ENCODE measurements around the gene CYGB. TPM values are rescaled to one million over a fixed set of nuclear protein-coding genes. Genes with fewer than 3 reads are reported as not detected.
A peak's percentile ranks its signal among the peaks of the same experiment; 100 is the strongest.

The CYGB gene
- total RNA-seq, 5 donors from 2014 or later (not counting 1 experiment from before 2014, with no cell fraction given) = 0.20 to 0.76 (median 0.65) TPM

DNA sequence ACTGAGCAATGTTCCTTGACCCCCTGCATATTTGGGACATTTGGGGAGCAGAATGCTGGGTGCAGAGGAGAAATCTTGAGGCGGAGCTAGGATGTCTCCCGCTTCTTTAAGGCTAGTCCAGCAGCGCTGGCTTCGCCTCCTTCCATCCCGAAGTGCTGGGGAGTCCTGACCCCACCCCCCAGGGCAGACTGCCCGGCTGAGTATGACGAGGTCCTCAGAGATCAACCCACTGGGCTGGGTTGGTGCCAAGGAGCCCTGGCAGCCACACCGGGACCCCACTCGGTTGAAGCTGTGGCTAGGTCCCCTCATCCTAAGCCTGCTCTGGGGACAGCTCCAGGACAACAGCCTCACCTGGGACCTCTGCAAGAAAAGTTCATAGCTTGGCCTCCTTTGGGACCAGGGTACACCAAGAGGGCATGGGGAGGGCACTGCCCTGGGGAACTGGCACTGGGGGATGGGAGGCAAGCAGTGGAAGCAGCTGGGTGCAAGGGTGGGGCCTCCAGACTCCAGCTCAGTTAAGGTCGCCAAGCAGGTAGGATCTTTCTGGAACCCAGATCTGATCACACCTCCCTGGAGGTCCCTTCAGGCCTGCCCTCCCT is 47.3 kb downstream of the CYGB start:
- ChIA-PET POLR2A (no interaction called here), CTCF (interaction anchor here in 1 of 2 donors (0.6 kb wide), 1 partner anchor 13 kb away, joined by 3 read pairs; no protein-coding TSS in a partner anchor)
- H3K4me3 Mint-ChIP-seq = no peak overlapping the region
- H3K4me1 ChIP-seq (ENCODE audit: control insufficient read depth in 1 of 2, extremely low read depth in 1 of 2, insufficient read depth in 2 of 2, low read length in 2 of 2) = peaks cover 11 to 65% of the 10 kb centered on the region in 2 experiments
- H3K9me3 Mint-ChIP-seq = no peaks in the 10 kb centered on the region
- WGBS (ENCODE audit: insufficient coverage) = 93% methylated on average over 10 of the region's 10 CpGs
- no peaks in the 10 kb centered on the region for H3K36me3 Mint-ChIP-seq
- no peak overlapping the region for H3K4me3 ChIP-seq (ENCODE audit: control insufficient read depth in 1 of 2, extremely low read depth in 1 of 2, low read length in 1 of 2)
- DNase-seq (no peak), ATAC-seq (replicated peaks in 1 of 4) (no peak)
- H3K9me3 ChIP-seq = no peaks in the 10 kb centered on the region
- no peaks in the 10 kb centered on the region for H3K27me3 Mint-ChIP-seq
- peaks cover 0 to 9% of the 10 kb centered on the region in 2 donors for H3K36me3 ChIP-seq (ENCODE audit: control insufficient read depth in 2 of 2, extremely low read depth in 1 of 2, insufficient read depth in 1 of 2, low read length in 1 of 2)
- peaks cover 28 to 55% (median 37%) of the 10 kb centered on the region in 3 donors for H3K4me1 Mint-ChIP-seq
- H3K27ac ChIP-seq (ENCODE audit: low read length) = no peak overlapping the region
- H3K27me3 ChIP-seq (replicated peaks in 1 of 2; ENCODE audit: control insufficient read depth in 2 of 2, extremely low read depth in 1 of 2, insufficient read depth in 2 of 2, low read length in 1 of 2) = no peaks in the 10 kb centered on the region
- no peak overlapping the region for H3K27ac Mint-ChIP-seq

DNA sequence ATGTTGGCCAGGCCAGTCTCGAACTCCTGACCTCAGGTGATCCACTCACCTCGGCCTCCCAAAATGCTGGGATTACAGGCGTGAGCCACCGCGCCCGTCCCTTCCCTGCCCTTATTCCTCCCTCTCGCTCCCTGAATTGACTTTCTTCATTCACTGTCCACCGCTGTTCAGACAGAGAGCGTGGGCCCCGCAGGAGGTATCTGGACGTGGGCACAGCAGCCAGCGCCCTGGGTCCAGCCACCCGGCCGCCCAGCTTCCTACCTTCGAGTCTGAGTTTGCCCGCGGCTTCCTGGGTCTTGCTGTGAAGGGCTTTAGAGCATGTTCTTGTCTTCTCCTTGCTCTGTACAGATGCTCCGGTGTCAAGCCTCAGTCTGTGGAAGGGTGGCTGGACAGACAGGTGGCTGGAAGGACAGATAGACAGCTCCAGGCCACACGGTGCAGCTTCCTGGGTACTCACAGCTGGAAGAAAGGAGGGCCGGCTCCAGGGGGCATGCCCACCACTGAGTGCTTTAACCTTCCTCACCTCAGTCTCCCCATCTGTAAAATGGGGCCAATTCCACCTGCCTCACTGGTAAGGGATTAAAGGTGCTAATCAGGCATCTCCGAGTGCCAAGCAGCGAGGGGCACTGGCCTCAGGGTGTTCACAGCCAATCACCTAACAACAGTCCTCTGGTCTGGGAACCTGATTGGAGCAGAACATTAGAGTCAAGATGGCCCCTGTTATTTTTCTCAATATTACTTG is 49.9 kb downstream of the CYGB start:
- Mint-ChIP-seq H3K4me1 (peaks cover 13 to 36% (median 23%) of the 10 kb centered on the region in 3 donors), H3K4me3 (no peak overlapping the region), H3K9me3 (no peaks in the 10 kb centered on the region), H3K27me3 (no peaks in the 10 kb centered on the region), H3K36me3 (peaks cover 5% of the 10 kb centered on the region), H3K27ac (no peak overlapping the region)
- no peak for DNase-seq
- Histone ChIP-seq H3K36me3 (ENCODE audit: control insufficient read depth in 2 of 2, extremely low read depth in 1 of 2, insufficient read depth in 1 of 2, low read length in 1 of 2) (peaks cover 0 to 5% of the 10 kb centered on the region in 2 donors), H3K9me3 (no peaks in the 10 kb centered on the region), H3K4me1 (ENCODE audit: control insufficient read depth in 1 of 2, extremely low read depth in 1 of 2, insufficient read depth in 2 of 2, low read length in 2 of 2) (peaks cover 8 to 39% of the 10 kb centered on the region in 2 experiments), H3K4me3 (ENCODE audit: control insufficient read depth in 1 of 2, extremely low read depth in 1 of 2, low read length in 1 of 2) (no peak overlapping the region), H3K27me3 (replicated peaks in 1 of 2; ENCODE audit: control insufficient read depth in 2 of 2, extremely low read depth in 1 of 2, insufficient read depth in 2 of 2, low read length in 1 of 2) (no peaks in the 10 kb centered on the region), H3K27ac (ENCODE audit: low read length) (no peak overlapping the region)
- 97% methylated on average over 19 of the region's 22 CpGs for WGBS (ENCODE audit: insufficient coverage)
- POLR2A ChIA-PET = no interaction called here
- CTCF ChIA-PET = interaction anchor here in 1 of 2 donors (0.6 kb wide), 1 partner anchor 178 kb away, joined by 3 read pairs; no protein-coding TSS in a partner anchor
- ATAC-seq (replicated peaks in 1 of 4) = no peak

DNA sequence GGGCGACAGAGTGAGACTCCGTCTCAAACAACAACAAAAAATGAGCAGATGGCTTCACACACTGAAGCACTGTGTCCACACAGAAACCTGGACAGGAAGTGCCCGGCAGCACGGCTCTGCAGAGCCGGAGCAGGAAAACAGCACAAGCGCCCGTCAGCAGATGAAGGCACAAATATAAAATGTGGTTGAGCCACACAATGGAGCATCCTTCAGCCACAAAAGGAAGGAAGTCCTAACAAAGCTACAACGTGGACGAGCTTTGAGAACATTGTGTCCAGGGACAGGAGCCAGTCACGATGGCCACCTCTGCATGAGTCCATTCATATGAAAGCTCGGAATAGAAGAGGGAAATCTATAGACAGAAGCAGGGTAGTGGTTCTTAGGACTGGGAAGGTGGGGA is 51.9 kb downstream of the CYGB start:
- WGBS (ENCODE audit: insufficient coverage) = 66% methylated on average over 9 of the region's 11 CpGs
- H3K4me1 Mint-ChIP-seq = peaks cover 5 to 22% (median 6%) of the 10 kb centered on the region in 3 donors
- H3K27ac Mint-ChIP-seq = no peak overlapping the region

DNA sequence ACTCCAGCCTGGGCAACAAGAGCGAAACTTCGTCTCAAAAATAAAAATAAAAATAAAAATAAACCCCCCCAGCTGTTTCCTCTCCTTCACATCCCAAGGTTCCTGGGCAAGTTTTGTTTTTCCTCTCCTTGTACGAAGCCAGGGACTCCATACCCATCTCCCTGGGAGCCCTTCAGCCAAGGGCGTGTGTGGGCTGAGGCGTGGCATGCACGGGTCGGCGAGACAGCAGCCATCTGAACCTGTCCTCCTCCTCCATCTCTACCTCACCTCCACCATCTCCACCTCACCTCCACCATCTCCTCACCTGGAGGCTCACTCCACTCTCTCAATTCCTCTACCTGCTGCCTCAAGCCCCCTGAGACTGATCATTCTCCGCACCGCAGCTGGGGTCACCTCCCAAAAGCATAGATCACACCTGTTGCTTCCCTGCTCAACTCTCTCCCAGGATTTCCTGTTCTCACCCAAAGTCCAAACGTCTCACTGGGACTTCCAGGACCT is 53.2 kb downstream of the CYGB start:
- Mint-ChIP-seq H3K27me3 (no peaks in the 10 kb centered on the region), H3K9me3 (no peaks in the 10 kb centered on the region), H3K36me3 (peaks cover 12% of the 10 kb centered on the region), H3K4me1 (peaks cover 3 to 16% (median 7%) of the 10 kb centered on the region in 3 donors), H3K4me3 (no peak overlapping the region), H3K27ac (peak overlapping the region in 1 of 2 donors; percentile 16)
- WGBS (ENCODE audit: insufficient coverage) = 88% methylated on average over 9 of the region's 11 CpGs
- Histone ChIP-seq H3K27ac (ENCODE audit: low read length) (no peak overlapping the region), H3K27me3 (replicated peaks in 1 of 2; ENCODE audit: control insufficient read depth in 2 of 2, extremely low read depth in 1 of 2, insufficient read depth in 2 of 2, low read length in 1 of 2) (no peaks in the 10 kb centered on the region), H3K9me3 (no peaks in the 10 kb centered on the region), H3K36me3 (ENCODE audit: control insufficient read depth in 2 of 2, extremely low read depth in 1 of 2, insufficient read depth in 1 of 2, low read length in 1 of 2) (peaks cover 0 to 15% of the 10 kb centered on the region in 2 donors), H3K4me3 (ENCODE audit: control insufficient read depth in 1 of 2, extremely low read depth in 1 of 2, low read length in 1 of 2) (no peak overlapping the region), H3K4me1 (ENCODE audit: control insufficient read depth in 1 of 2, extremely low read depth in 1 of 2, insufficient read depth in 2 of 2, low read length in 2 of 2) (peaks cover 0 to 13% of the 10 kb centered on the region in 2 experiments)
- POLR2A ChIA-PET = no interaction called here
- DNase-seq = no peak
- ATAC-seq (replicated peaks in 1 of 4) = no peak
- CTCF ChIA-PET = no interaction called here

More for the DNA sequence above, 51.9 kb downstream of the CYGB start:
- Histone ChIP-seq H3K36me3 (ENCODE audit: control insufficient read depth in 2 of 2, extremely low read depth in 1 of 2, insufficient read depth in 1 of 2, low read length in 1 of 2) (peaks cover 0 to 10% of the 10 kb centered on the region in 2 donors), H3K27me3 (replicated peaks in 1 of 2; ENCODE audit: control insufficient read depth in 2 of 2, extremely low read depth in 1 of 2, insufficient read depth in 2 of 2, low read length in 1 of 2) (no peaks in the 10 kb centered on the region), H3K4me3 (ENCODE audit: control insufficient read depth in 1 of 2, extremely low read depth in 1 of 2, low read length in 1 of 2) (no peak overlapping the region), H3K9me3 (no peaks in the 10 kb centered on the region), H3K27ac (ENCODE audit: low read length) (no peak overlapping the region), H3K4me1 (ENCODE audit: control insufficient read depth in 1 of 2, extremely low read depth in 1 of 2, insufficient read depth in 2 of 2, low read length in 2 of 2) (peaks cover 0 to 26% of the 10 kb centered on the region in 2 experiments)
- POLR2A ChIA-PET = interaction anchor here in 1 of 2 donors (0.6 kb wide), 1 partner anchor 37 kb away, joined by 8 read pairs; no protein-coding TSS in a partner anchor
- H3K36me3 Mint-ChIP-seq = peaks cover 9% of the 10 kb centered on the region
- no peaks in the 10 kb centered on the region for H3K9me3 Mint-ChIP-seq
- DNase-seq = no peak
- H3K27me3 Mint-ChIP-seq = no peaks in the 10 kb centered on the region
- CTCF ChIA-PET = interaction anchor here (0.6 kb wide), 2 partner anchors 135 to 1436 kb away, joined by 6 read pairs; no protein-coding TSS in a partner anchor
- no peak for ATAC-seq (replicated peaks in 1 of 4)
- H3K4me3 Mint-ChIP-seq = no peak overlapping the region

DNA sequence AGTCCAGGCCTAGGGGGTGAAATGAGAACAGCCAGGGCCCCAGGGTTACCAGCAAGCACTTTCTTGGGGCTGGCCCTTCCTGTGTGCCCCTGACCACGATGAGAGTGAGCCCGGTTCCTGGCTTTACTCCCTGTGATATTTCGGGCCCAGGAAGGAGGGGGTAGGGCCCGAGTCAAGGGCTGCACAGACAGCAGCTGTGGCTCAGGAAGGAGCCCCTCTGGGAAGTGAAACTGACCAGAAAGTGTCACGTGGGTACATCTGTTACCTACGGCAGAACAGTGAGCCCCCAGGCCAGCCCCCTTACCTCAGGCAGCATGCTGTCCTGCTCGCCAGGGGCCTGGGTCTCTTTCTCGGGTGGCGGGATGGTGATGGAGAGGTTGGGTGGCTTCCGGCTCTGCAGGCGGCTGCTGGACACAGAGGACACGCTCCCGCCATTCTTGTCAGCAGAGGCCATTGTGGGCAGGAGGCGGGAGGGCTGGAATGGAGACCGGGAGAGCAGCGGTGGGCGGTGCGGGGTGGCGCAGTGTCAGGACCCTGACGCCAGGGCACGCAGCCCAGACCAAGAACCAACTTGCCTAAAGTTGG is 56.3 kb downstream of the CYGB start:
- Mint-ChIP-seq H3K27ac (no peak overlapping the region), H3K4me1 (peaks cover 3 to 16% (median 7%) of the 10 kb centered on the region in 3 donors), H3K36me3 (peaks cover 21% of the 10 kb centered on the region), H3K27me3 (no peaks in the 10 kb centered on the region), H3K9me3 (no peaks in the 10 kb centered on the region), H3K4me3 (no peak overlapping the region)
- no peaks in the 10 kb centered on the region for H3K27me3 ChIP-seq (replicated peaks in 1 of 2; ENCODE audit: control insufficient read depth in 2 of 2, extremely low read depth in 1 of 2, insufficient read depth in 2 of 2, low read length in 1 of 2)
- H3K4me3 ChIP-seq (ENCODE audit: control insufficient read depth in 1 of 2, extremely low read depth in 1 of 2, low read length in 1 of 2) = no peak overlapping the region
- ATAC-seq (replicated peaks in 1 of 4) (peak in 1 of 4 experiments; percentile 14), DNase-seq (peak in 1 of 35 experiments; percentile 22)
- H3K4me1 ChIP-seq (ENCODE audit: control insufficient read depth in 1 of 2, extremely low read depth in 1 of 2, insufficient read depth in 2 of 2, low read length in 2 of 2) = peaks cover 0 to 8% of the 10 kb centered on the region in 2 experiments
- CTCF ChIA-PET = no interaction called here
- no peak overlapping the region for H3K27ac ChIP-seq (ENCODE audit: low read length)
- POLR2A ChIA-PET = no interaction called here
- H3K36me3 ChIP-seq (ENCODE audit: control insufficient read depth in 2 of 2, extremely low read depth in 1 of 2, insufficient read depth in 1 of 2, low read length in 1 of 2) = peaks cover 8 to 30% of the 10 kb centered on the region in 2 donors
- H3K9me3 ChIP-seq = no peaks in the 10 kb centered on the region
- 73% methylated on average over 18 of the region's 21 CpGs for WGBS (ENCODE audit: insufficient coverage)

DNA sequence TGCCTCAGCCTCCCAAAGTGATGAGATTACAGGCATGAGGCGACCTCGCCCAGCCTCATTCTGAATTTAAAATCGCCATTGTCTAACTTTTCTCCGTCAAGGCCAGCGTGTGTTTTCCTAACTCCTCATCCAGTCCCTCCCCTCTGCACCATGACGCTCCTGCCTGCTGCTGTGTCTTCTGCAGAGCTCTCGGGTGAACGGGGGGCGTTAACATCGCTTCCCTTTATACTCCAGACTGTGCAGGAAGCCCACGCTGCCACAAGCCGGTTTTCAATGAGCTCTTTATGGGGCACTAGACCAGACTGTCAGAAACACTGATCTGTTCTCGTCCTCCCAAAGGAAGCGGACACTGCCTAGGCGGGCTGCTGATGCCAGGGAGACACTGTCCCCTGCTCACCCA is 56.9 kb downstream of the CYGB start:
- no peak overlapping the region for H3K4me3 ChIP-seq (ENCODE audit: control insufficient read depth in 1 of 2, extremely low read depth in 1 of 2, low read length in 1 of 2)
- H3K36me3 ChIP-seq (ENCODE audit: control insufficient read depth in 2 of 2, extremely low read depth in 1 of 2, insufficient read depth in 1 of 2, low read length in 1 of 2) = peaks cover 8 to 30% of the 10 kb centered on the region in 2 donors
- peak in 3 of 35 experiments; percentile 13 to 23 (median 17) for DNase-seq
- peaks cover 22% of the 10 kb centered on the region for H3K36me3 Mint-ChIP-seq
- no peaks in the 10 kb centered on the region for H3K9me3 ChIP-seq
- POLR2A ChIA-PET = no interaction called here
- H3K4me3 Mint-ChIP-seq = peak overlapping the region in 1 of 3 donors; percentile 1
- 71% methylated on average over 10 of the region's 15 CpGs for WGBS (ENCODE audit: insufficient coverage)
- H3K27me3 ChIP-seq (replicated peaks in 1 of 2; ENCODE audit: control insufficient read depth in 2 of 2, extremely low read depth in 1 of 2, insufficient read depth in 2 of 2, low read length in 1 of 2) = no peaks in the 10 kb centered on the region
- no peak overlapping the region for H3K27ac ChIP-seq (ENCODE audit: low read length)
- no peaks in the 10 kb centered on the region for H3K9me3 Mint-ChIP-seq
- CTCF ChIA-PET = no interaction called here
- H3K27ac Mint-ChIP-seq = no peak overlapping the region
- peaks cover 3 to 15% (median 7%) of the 10 kb centered on the region in 3 donors for H3K4me1 Mint-ChIP-seq
- H3K4me1 ChIP-seq (ENCODE audit: control insufficient read depth in 1 of 2, extremely low read depth in 1 of 2, insufficient read depth in 2 of 2, low read length in 2 of 2) = peaks cover 0 to 8% of the 10 kb centered on the region in 2 experiments
- no peaks in the 10 kb centered on the region for H3K27me3 Mint-ChIP-seq
- ATAC-seq (replicated peaks in 1 of 4) = peak in 3 of 4 experiments; percentile 43 to 79 (median 45)
